Stimulated activated CD8-positive, alpha-beta memory T cell treated with anti-CD3 and anti-CD28 coated beads, Interleukin-2, amount 100 ng/mL, for 48 hours (primary cell): ENCODE results near the gene MID1.

Source experiments
- DNase-seq, 2 donors: peaks; one replicate each; pipeline ENCODE4 v3.0.0-alpha.2; 2020; ENCODE audit warnings: low read depth in 2 of 2

The MID1 gene

DNA sequence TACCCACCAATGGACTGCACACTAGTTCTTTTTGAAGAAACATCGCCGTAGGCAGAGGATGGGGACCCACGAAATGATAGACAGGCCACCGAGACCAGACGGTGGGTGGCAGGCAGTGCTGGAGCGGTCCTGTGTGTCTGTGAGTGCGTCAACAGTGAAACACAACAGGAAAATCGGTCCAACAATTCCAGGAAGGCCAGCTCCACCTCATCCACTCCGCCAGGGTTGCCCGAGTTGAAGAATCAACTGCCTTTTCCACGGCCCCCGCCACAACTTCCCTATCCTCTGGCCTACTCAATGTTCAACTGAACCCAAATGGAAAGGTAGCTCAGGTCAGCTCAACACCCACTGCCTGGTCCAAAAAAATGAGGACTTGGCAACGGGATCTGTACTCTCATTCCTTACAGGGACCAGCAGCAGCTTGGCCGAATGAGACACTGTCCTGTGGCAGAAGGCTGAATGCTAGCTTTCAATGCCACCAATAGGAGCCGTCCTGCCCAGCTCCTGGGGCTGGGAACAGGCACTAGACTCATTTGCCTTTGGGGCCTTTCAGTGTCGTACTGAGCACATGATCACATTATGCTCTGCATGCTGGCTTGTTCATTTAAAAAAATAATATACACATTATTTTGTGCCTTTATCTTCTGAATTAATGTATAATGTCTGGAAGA lies 43.5 kb downstream of the MID1 start:
- DNase-seq, result no peak

DNA sequence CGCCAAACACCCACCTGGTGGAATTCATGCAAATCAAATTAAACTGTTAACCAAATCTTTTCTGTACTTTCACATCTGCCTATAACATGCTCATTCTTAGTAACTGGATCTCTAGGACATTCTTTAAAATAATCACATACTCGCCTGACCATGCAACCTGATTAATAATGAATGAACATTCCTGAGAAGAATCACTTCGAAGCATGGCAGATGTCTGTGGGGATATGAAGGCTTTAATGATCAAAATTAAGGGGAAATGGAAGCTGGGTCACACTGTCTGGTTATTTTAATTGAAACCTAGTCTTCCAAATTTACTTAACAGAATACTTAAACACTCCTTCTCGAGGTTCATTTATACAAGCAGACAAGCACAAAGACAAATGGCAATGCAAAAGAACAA lies 44.2 kb downstream of the MID1 start:
- no peak for DNase-seq

DNA sequence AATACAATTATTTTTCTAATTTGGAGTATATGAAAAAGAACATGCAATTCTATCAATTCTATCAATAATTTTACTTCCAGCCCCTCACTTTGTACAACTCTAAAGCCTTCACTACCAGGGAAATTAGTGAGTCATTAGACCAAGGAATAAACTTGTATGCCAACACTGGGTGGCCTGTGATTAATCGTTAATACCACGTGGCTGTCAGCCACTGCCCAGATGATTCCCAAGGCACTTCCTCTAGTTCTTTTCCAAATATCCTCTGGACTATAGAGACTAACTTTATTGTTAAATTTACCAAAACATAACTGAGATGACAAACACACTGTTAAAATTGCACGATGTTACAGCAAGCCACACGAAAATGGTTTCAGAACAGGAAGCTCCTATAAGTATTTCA lies 45.7 kb downstream of the MID1 start:
- no peak for DNase-seq

DNA sequence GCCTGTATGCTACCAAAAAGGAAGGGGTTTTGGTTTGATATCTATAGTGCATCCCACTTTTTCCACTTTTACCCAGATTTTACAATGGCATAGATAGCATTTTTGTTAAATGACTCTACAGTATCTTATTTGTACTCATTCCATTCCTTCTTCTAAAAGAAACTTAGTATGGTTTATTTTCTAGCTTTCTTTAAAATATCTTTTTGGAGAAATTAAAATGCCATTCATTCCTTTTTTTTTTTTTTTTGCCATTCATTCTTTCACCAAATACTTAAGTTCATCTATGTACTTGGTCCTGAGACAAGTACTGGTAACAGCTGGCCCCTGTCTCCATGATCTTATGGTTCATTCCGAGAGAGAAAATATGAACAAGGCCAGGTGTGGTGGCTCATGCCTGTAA lies 49.1 kb downstream of the MID1 start:
- no peak for DNase-seq

DNA sequence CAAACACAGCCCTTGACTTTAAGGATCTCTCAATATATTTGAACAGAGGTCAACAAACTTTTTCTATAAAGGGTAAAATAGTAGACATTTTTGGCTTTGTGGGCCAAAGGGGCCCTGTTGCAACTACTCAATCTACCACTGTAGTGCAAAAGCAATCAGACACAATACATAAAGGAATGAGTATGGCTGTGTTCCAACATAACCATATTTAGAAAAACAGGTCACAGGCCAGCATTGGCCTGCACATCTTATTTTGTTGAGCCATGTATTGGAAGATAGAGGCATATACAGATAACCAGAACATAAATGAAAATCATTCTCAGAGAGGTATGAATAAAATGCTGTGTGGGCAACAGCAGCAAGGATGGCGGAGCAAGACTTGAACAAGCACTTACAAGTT lies 49.8 kb downstream of the MID1 start:
- DNase-seq, result no peak

DNA sequence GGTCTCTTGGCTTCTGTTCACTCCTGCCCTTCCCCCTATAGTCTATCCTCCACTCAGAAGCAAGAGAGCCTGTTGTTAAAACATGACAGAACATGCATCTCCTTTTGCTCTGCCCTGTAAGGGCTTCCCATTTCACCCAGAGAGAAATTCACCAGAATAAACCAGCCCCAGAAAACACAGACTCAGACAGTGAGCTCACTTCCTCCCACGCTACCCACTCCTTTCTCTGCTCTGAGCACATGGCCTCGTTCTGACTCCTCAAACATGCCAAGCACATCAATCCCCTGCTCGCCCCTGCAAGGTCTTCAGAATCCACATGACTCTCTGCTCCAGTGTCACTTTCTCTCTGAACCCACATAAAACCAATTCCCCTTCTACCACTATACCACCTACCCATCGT lies 50.4 kb downstream of the MID1 start:
- no peak for DNase-seq

DNA sequence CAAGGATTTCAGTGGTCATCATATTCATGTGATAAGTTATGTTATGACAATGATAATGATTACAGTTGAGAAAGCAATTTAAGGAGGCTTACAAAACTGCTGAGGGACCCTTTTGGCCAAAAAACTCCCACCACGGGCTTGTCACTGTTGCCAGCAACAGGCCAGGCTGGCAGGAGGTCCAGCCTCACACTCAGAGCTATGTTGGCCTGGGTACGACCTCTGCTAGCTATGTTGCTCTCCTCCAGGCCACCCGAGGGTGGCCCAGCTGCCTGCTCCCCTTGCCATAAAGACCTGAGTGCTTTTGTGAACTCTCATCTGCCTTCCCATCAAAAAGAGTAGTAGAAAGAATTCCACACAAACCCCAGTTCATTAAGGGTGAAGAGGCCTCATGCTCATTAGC lies 52.0 kb downstream of the MID1 start:
- DNase-seq, result no peak

DNA sequence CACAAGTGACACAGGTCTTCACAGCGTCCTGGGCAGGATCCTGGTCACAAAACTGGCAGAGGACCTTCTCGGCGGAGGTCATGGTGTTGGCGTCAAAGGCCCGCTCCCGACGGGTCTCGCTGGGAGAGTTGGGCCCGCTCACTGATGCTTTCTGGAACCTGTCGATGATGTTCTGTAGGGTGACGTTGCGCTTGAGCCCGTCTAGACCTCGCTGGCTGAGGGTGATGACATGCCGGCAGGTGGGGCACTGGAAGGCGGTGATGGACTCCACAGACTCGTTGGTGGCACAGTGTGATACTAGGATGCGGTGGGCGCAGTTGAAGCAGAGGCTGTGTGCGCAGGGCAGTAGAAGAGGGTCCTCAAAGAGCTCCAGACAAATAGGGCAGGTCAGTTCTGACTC lies 53.2 kb downstream of the MID1 start:
- no peak for DNase-seq

DNA sequence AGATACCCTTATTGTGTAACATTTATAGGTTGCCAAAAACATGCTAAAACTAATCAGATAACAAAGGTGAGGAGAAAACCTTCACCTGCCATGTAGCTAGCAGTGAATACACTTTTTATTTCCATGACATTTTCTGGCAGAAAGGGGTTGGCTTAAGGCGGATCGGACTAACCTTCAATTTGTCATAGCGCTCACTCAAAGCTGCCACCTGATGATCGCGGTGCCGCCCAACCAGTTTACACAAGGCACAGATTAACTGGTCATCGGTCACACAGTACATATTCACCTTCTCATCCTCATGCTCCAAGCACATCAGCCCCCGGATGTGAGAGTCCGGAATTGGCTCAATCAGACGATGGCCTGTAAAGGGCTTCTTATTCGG lies 53.7 kb downstream of the MID1 start:
- DNase-seq, result no peak

DNA sequence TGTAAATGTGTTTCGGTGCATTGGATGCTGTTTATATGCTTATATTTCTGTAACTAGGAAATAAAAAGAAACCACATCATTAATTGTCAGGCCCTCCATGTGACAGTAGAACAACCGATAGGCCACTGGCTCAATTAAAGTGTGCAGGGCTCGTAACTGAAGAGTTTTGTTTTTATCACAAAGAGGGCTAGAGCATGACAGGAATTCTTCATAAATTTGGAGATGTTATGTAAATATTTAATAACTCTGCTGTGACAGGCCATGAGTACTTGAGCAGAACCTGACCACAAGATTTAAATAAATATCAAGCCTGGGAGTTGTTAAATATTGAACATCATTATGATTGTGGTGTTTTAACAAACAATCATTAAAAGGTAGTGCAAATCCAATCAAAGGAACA lies 55.9 kb downstream of the MID1 start:
- DNase-seq, result no peak

DNA sequence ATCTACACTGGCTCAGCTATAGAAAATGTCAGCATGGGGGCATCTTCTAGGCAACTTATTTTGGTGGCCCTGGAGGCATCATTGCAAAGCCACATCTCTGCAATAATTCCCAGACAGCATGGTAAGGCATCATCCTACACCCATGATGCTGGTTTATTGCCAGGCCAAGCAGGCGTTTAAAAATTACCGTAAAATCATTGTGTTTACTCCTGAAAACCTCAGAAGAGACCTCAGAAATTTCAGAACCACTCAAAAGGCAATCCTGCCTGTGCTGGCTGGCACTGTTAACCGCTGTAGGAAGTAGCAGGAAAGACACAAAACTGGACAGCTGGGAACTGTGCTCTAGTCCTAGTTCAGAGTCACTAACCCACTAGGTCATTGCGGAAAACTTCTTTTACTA lies 63.2 kb downstream of the MID1 start:
- no peak for DNase-seq

DNA sequence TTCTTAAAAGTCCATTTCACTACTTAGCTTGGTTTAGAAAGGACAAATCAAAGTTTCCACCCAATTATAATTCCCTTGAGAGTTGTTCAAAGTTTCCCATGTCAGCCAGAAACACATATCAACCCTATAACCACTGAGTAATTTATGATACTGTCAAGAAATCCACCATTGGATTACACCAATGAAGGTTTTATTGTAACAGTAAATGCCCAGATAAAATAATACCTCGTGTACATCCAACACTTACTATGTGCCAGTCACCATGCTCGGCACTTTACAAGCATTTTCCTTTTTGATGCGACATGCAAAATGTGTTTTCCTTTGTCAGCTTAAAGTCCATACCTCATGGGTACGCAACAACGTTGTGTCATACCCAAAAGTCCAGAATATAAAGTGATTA lies 64.0 kb downstream of the MID1 start:
- DNase-seq, result no peak

DNA sequence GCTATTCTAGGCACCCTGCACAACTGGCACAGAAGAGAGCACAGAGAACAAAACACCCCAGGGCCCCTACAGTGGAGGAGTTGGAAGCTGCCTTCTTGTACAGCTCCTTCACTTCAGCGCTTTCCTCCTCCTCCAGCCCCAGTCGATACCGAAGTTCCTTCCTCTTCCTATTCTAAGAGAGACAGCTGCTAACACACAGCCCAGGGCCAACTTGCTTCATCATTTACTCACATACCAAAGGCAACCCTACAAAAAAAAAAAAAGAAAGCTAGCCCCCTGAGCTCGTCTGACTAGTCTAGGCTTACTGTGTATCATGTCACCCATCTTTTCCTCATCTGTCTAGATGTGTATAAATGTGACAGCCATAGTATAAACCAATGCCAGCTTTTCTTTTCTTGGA lies 64.5 kb downstream of the MID1 start:
- no peak for DNase-seq

DNA sequence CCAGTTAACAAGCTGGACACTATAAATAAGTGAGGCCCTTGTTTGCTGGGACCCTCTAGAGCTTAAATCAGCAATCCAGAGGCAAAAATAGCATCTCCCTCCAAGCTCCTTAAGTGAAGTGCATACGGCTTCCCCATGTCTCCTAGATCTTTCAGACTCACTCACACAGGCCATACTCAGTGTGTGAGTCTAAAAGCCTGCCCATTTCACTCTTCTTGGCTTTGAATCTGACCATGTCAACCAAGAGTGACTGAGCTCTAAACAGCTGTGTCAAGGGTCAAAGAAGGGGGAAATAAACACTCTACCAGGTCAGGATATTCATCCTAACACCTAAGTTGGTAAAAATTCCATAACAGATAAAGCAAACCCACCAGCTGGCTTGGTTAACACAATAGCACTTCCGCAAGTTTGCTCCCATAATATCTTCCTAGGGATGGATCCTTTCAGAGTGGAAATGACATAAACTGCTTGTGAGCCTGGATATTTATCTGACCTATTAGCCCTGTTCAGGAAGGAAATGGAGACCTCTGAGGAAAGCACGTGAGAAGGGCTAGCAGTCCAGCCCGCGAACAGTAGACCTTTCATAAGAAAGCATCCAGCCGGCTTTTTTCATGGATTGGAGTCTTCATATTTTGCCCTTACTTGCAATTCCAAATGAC lies 65.6 kb downstream of the MID1 start:
- no peak for DNase-seq

DNA sequence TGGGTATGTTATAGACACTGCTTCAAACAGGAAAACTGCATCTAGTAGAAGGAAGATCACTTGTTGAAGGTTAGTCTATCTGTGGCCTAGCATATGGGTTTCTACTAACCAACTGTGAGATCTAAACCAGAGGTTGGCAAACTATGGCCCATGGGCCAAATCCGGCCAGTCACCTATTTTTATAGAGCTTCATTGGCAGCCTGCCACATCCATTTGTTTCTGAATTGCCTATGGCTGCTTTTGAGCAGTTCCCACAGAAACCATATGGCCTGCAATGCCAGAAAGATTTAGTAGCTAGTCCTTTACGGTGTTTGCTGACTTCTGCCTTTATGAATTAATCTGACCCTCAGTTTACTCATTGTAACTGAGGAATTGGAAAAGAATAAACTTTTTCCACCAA lies 71.1 kb downstream of the MID1 start:
- no peak for DNase-seq

DNA sequence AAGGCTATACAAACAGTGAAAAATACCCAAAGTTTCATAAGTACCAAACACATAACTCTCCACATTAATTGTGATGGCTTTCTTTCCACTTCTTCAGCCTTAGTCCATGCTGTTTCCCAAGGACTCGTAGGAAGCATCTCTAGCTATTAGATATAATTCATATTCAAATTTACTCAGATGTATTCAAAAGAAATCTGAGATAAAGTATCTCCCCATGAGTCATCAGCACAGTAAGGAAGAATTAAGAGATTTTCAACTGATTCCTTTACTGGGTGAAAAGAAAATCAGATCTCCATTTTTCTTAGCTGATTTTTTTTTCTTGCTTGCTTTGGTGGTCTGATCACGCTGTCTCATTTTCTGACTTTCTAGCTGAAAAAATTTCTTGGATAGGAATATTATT lies 71.7 kb downstream of the MID1 start:
- DNase-seq, result no peak

DNA sequence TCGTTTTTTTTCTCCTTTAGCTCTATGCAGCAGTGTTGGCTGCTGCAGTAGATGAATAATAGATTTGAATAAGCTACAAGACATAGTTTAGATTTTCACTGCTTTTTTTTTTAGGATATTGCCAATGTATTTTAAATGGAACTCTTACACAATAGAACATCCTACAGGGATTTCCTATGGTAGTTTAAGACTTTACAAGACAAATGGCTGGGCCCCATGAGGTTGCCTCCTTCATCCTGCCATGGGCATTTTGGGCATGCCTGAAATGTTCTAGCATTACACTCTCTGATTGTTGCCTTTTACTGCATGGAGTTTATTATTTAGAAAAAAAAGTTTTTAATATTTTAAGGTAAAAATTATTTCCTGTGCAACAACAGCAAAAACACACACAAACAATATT lies 74.5 kb downstream of the MID1 start:
- no peak for DNase-seq

DNA sequence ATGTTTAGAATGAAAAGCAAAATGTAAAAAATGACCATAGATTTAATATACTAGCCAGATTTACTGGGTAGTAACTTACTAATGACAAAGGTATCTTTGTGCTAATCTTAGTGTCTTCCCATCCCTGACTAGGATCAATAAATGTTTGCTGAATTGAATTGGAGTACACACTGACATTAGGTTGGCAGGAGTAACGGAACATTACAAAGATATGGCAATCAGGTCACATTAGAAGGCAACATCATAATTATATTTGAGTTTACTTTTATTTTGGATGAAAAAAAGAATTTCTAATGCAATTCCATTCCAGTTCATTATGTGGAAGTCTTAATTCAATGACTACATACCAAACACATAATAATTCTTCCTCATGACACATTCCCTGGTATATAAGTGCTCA lies 77.8 kb downstream of the MID1 start:
- no peak for DNase-seq

DNA sequence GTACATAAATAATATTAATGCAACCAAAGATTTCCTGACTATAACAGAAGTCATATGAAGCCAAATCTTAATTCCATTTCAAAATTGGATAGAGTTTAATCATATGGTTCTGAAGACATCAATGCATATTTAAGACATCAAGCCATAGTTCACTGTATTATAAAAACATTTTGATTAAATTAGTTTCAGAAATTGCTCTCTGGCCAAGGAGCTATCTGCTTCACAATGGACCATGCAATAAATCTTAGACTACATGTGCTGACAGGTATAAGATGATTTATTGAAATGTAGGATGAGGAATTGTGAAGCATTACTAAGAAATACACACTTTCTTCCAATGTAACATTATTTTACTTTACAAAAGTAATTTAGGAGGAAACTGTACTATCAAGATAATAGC lies 81.6 kb downstream of the MID1 start:
- DNase-seq, result no peak

DNA sequence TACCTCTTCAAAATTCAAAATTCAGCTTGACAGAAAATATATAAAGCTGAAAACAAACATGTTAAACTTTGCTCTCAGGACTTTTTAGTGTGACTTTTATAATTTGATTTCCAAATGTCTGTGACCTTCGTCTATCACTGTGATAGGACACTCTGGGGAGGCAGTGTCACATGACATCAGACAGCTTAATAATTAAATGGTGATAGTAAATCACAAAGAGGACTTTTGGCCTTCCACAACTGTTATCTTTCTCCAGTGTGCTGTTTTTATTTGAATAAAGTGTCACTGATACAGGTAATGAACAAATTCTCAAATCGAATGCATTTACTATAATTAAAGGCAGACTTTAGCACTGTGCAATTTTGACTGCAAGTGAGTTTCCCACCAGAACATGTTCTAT lies 83.1 kb downstream of the MID1 start:
- DNase-seq, result no peak

DNA sequence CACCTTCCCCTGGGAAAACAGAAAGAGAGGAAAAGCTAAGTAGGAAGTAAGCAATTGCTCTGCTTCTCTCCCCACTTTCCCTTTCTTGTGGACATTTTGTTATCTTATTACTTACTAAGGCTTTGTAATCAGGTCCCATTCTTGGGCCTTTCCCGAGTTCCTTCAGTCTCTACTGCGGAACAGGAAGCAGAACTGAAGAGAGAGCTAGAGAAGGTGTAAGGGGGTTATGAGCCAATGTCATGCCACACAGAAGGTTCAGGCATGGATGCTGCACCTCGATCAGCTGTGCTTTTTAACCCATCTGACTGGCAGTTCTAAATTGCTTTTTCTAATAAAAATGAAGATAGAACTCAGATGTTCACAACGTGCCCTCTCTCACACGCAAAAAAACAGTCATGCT lies 83.6 kb downstream of the MID1 start:
- no peak for DNase-seq

DNA sequence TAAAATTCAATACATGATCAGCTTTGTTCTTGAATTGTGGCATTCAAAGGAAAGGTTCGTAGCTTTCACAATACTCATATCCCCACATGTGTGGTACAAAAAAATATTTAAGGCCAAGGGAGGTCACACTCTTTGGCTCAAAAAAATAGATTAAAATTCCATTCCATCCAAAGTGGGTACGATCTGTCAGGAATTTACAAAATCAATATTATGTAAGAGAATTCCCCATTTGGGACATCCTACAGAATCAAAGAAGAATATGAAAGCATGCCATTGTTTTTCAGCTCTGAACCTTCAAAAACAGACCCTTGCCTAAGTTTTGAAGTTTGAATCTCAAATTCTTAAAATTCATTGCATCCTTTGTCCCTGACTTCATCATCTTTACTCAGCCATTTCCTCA lies 85.8 kb downstream of the MID1 start:
- no peak for DNase-seq

DNA sequence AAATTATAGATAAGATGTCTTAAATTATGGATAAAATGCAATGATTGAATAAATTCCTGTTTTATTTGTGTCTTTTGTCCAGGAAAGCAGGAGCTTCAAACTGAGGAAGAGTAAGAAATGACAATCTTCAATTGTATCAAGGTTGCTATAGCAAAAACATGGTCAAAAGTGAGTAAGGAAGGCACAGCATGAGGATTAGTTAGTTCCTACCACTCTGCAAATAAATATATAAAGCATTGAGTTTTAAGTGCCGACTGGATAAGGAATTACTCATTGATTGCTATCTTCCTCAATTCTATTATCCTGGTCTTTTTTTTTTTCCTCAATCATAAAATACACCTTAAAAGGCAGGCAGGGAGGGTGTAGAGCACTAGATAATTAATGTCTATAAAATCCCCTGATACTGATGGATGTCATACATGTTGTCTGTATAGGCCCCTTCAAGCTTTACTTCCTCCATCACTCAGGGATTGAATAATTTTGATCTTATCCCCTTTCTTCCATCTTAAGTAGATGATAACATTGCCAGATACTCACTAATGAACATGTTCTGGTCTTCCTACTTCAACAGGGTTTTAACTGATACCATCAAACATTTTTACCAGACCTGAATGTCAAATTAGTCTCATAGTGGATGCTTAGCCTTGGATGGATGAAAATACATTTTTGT lies 86.6 kb downstream of the MID1 start:
- DNase-seq, result no peak

DNA sequence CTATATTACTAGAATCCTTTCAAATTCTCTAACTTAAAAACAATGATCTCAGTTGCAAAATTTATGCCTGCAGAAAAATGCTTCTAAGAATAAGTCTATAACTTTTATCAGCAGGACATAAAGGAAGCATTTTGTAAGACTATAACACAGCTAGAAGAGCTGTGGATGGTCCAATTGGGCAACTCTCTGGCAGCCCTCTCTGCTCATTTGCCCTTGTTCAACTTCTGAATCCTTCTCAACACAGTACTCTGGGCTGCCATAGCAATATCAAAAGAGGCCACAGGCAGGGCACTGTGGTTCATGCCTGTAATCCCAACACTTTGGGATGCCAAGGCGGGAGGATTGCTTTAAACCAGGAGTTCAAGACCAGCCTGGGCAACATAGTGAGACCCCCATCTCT lies 88.5 kb downstream of the MID1 start:
- no peak for DNase-seq
